NCI-H1694 treated with DMSO at 0.1 percent for 48 hours (cell line): Measurements from ENCODE around the gene SAMD14.

Experiments
- DNase-seq: peaks from one replicate; lab custom pipeline; 2025; lab: John Stamatoyannopoulos, UW

The SAMD14 gene

DNA sequence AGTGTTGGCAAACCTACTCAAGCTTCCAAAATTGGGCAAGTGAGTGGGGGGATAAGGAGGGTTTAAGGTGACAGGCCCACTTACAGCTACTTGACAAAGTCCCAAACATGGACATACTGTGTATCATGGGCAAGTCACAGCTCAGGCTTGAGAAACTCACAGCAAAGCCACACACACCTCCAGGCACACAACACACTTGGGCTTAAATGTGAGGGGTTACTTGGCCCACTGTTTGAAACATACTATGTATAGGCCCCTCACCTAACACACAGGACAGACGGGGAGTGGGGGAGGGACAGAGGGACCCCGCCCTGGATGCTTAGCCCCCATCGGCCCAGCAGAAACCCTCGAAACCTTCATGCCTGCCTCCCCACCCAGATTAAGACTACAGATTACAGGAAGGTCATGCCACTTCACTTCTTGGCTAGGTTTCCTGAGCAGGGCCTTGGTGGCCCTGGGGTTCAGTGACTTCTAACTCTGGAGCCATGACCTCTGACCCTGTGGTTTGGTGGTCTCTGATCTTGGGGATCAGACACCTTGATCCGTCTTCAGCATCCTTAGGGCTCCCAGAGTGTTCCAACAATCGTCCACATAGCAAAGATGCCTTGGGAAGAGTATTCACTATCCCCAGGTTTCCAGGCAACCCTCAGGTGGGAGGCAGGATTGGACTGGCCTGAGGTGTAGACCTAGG, 2.3 kb upstream of the SAMD14 start:
- no peak for DNase-seq

DNA sequence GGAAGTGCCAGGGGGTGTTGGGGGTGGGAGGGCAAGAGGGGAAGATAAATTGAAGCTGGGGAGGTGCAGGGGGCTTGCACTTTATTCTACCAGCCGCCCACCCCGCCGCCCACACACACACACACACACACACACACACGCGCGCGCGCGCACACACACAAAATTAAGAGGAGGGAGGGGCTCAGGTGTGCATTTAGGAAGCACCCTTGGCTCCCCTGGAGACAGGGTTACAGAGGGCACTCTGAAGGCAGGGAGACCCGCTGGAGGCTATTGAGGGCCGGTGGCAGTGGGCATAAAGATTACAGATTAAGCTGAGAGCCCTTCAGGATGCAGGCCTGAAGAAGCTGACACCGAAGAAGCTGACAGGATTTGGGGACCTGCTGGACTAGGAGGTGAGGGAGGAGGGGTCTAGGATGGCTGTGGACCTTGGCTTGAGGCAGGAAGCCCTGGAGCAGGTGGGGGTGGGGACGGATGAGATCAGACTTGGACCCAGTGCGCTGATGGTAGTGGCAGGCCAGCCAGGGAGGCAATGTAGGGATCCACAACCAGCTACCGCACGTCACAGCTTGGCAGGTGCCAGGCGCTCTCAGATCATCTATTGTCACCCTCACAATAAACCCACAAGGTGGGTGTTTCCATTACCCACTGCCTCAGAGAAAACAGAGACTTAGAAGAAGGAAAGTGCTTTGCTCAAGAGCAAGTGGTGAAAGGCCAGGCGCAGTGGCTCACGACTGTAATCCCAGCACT, 772 bp upstream of the SAMD14 start:
- DNase-seq = no peak

DNA sequence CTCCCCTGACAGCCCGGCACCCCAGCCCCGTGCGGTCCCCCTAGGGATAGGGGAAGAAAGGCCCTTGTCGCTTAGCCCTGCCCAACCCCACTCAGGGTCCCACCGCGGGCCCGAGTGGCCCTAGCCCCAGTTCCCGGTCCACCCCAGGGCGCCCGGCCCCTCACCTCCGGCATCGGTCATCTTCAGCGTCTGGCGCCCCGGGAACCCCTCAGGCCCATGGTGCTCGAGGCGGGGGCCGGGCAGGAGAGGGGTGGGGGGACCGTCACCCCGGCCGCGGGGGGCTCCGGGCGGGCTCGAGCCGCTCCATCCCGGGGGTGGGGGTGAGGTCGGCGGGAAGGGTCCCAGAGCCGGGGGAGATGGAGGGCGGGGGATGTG, 620 bp downstream of the SAMD14 start:
- DNase-seq = no peak

DNA sequence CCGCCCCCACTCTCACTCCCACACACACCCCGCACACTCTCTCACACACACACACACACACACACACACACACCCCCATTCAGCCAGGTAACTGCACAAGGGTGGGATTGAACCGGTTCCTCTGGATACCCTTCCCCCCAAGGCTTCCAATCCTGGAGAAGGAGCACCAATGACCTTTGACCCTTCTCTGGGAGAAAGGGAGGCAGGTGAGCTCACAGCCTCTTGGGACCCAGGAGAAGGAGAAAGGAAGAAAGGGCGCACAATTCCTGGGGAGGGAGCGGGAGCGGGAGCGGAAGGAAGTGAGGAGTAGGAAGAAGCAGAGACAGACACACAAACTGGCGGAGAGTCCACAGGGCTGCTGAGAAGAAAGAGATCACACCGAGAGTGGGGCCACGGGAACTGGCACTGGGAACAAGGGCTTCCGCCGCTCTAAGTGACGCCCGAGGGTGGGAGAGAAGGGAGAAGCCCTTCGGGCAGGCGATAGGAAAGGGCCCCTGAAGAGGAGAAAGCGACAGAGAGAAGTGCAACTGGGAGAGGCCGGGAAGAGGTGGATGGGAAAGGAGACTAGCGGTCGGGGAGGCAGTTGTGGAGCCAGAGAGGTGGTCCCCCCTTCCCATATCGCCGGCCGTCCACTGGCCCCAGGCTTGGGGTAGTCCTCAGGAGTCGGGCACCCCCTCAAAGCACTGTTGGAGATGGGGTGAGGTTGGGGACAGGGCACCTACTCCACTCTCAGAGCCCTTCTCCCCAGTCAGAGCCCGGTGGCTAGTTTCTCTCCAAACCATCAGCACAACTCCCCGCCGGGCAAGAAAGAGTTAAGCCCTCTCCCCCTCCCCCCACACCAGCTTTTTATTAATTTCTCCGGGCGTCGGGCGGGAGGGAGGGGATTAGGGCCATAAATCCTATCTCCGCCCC, 1.3 kb downstream of the SAMD14 start:
- no peak for DNase-seq

DNA sequence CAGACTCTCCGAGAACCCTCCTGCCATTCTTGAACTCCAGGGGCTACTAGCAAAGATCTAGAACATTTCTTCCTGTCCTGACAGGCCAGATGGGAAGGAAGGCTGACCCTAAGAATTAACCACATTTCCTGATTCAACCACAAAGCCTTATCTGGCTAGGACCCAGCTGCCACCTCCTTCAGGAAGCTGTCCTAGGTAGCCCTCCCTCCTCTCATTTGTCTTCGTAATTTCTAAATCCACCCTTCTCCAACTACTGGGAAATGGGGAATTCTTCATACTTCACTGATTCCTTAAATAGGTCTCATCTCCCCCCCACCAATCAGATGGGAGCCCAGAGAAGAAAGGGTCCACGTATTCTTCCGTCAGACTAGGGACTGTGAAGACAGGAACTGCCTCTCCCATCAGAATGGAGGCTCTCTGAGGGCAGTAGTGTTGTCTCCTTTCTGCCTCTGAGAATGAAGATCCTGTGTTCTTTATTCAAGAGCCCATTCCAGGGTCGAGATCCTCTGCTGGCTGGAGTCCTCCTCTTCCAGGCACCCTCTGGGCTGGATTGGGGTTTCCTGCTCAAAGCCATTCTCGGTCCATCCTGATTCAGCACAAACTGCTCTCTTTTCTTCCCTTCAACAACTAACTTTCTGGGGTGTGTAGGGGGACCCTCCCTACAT, 2.1 kb downstream of the SAMD14 start:
- DNase-seq = no peak

DNA sequence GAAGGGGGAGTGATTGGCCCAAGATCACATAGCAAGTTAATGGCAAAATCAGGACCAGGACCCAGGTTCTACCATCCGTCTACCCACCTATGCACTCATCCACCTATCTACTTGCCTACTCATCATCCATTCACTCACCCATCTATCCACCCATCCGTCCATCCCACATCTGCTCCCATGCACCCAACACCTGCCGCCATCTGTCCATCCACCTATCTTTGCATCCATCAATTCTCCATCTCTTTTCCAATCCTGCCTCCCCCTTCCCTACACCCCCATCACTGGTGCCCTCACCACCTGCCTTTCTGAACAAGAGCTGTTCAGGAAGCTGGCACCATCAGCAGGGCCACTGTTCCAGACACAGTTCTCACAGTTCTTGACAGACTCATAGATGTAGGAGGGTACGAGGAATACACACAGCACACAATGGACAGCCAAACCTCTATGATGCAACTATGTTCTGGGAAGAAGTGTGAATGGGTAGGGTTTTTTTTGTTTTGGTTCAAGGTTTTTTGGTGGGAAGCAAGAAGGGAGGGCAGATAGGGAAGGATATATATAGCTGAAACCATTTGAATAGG, 4.5 kb downstream of the SAMD14 start:
- DNase-seq = no peak

DNA sequence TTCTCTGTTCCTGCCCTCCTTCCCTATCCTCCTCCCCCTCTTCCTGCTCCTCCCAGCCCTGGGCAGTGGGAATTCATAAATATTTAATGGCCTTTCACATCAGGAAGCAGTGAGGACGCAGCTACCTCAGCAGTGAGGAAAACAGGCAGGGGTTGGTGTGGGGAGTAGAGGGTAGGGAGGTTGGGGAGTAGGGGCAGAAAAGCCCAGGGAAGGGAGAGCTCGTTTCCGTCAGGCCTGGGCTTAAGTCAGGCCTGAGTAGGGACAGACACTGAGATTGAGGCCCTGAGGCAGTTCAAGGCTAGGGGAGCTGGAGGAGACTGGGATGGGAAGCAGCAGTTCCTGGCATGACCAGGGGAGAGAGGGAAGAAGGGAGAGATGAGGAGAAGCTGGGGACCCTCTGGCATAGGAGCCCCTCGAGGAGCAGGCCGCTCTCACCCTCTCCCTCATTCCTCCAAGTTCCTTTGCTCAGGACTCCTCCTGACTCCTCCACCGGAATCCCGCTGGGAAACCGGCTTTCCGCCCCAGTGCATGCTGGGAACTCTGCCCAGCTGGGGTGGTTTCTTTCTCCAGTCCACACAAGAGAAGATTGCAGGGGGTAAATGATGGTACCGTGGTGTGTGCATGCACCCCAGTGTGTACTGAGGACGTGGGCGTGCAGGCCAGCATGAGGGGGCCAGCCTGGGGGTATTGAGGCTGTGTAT, 6.2 kb downstream of the SAMD14 start:
- no peak for DNase-seq

DNA sequence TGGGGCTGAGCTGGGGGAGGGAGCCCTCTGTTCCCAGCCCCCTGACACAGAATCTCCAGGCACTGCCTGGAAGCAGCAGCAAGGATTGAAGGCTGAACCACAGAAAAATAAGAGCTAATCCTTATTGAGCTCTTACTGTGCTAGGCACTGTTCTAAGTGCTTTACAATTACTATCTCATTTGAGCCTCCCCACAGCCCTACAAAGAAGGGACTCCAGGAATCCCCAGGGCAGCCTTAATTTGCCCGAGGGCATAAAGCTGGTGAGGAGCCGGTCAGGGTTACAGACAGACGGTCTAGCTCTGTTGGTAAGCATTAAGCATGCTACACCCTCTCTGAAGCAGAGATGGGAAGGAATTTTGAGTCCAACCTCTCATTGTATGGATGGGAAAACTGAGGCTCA, 7.0 kb downstream of the SAMD14 start:
- no peak for DNase-seq

DNA sequence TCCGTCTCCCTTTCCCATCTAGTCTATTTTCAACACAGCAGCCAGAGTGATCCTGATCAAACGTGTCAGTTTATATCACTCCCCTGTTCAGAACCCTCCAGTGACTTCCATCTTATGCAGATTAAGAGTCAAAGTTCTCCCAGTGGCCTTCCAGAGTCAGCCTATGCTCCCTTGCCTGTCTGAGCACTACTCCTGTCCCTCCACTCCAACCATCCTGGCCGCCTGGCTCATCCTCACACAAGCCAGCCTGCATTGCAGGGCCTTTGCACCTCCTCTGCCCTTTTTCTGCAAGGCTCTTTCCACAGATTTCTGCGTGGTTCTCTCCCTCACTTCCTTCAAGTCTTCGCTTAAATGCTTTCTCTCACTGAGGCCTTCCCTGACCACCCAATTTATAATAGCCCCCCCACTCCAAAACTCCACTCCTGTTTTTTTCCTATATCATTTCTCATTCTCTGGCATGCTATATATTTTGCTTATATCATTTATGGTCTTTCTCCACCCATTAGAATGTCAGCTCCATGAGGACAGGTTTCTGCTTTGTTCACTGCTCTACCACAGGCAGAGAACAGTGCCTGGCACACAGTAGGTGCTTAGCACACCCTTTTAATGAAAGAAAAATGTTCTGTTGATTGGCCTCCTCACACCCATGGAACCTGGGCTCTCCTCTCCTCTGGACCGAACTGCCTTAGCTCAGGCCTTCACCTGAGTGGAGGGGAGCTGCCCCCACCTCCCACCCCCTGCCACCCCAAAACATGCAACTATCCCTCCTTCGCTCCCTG, 9.3 kb downstream of the SAMD14 start:
- no peak for DNase-seq

DNA sequence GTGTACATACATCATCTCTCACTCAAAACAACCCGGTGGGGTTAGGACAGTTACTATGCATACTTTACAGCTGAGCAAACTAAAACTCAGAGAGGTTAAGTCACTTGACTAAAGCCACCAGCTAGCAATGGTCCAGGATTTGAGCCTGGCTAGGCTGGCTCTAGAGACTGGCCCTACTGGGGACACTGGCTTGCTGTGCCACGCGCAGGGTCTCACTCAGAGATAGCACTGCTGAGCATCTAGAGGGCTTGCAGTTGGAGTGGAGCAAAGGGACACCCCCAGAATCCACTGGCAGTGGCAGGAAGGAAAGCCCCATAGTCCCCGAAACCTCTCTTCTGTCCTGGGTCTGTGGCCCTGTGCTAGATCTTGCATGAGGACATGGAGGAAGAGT, 11.1 kb downstream of the SAMD14 start:
- no peak for DNase-seq

DNA sequence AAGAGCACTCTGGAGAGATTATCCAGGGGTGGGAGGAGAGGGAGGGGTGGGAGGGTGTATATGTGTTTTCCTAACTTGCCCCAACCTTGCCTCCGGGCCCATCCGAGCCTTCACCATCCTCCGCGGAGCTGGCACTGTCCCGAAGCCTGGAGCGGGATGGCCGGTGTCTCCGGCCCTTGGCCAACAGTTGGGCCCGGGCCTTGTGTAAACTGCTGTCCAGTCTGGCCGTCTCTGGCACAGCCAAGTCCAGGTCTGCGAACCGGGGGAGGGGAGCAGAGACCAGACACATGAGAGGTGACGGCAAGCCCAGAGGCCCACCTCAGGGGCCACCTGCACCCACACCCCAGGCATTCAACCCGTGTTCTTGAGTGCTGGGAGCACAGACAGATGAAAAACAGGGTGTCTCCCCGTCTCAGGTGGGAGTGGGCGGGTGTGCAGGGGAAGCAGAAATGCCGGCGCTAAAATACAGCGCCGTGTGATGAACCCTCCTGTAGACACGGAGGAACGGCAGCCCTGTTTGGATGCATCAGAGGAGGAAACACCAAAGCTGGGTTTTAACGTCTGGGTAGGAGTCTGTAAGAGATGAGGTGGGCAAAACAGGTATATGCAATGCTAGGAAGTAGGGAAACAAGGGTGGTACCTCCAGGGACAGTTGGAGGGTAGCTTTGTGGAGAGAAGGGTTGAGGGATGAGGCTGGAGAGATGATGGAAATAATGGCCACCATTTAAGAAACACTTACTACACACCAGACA, 11.7 kb downstream of the SAMD14 start:
- DNase-seq = no peak

DNA sequence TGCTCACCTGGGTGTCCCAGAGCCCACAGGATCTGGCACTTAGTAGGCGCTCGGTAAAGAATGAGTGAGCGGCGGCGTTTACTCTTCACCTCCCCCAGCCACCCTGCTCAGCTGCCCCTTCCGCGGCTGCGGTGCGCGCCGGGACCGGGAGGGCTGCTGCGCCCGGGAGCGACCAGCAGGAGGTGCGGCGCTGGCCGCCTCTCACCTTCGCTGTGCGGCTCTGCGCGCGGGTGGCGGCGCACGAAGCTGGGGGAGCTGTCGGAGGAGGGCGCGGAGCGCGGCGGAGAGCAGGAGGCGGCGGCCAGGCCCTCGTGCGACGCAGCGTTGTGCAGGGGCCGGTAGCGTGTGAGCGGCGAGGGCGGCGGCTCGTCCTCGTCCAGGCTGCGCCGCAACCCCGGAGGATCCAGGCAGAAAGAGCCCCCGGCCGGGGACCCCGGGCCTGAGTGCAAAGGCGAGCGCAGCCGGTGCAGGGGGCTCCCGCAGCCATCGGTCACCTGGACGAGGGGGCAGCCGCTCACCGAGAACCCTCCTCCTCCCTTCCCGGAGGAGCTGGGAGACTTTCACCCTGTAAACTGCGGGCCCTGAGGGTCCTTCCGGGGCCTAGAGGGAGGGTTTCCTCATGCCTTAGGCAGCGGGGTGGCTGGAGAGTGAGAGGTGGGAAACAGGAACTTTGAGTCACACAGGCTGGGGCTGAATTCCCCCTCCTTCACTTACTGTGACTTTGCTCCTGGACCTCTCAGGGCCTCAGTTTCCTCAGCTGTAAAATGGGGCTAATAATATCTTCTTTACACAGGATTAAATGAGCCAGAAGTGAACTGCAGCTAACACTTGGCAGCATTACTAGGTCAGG, 12.5 kb downstream of the SAMD14 start:
- no peak for DNase-seq

DNA sequence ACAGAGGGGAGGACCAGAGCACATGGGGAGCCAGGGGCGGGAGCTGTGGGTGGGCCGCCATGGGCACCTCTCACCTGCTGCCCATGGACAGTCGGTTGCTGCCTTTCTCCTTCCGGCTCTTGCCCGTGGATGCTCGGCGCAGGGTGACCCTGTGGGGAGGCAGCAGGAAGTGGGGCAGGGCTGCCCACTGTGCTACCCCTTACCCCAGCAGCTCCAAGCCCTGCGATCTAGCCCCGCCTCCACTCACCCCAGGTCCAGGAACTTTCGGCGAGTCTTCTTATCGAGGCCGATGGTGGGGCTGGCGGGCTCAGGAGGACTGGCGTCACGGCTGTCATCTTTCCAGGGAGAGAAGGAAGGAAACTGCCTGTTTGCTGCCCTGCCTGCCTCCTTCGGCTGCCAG, 14.2 kb downstream of the SAMD14 start:
- no peak for DNase-seq

DNA sequence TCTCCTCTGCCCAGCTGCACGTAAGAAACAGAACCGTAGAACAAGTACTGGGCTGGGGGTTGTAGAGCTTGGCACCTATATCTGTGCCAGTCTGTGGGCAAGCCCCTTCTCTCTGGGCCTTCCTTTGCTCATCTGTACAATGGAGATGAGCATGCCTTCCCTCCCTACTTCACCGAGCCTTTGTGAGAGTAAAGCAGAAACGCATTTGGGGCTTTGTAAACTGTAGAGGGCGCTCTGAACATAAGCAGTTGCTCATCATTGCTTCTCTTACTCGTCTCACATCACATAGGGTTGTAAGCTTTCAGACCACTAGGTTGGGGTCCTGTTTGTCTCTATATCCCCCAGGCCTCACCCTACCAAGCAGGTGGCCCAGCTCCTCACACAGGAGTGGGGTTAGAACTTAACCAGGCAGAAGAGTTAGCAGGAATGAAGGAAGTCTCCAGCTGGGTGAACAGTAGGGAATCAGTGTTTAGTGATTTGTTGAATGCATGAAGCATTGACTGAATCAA, 15.1 kb downstream of the SAMD14 start:
- DNase-seq = peak; percentile 94

DNA sequence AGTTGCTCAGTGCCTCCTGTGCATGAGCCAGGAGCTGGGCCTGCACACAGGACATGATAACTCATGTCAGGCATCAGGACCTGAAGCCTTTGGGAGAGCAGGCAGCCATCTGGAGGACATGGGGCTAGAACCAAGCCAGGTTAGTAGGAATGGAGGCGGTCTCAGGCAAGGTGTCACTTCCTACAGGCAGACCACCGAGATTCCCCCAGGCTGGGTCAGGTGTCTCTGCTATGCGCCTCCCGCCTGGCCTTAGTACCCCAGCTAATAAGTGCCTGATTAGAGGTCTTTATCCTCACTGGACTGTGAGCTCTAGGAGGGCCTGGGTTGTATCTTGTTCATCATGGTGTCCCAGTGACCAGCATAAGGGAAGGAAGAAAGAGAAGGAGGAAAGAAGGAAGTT, 15.6 kb downstream of the SAMD14 start:
- DNase-seq = no peak

DNA sequence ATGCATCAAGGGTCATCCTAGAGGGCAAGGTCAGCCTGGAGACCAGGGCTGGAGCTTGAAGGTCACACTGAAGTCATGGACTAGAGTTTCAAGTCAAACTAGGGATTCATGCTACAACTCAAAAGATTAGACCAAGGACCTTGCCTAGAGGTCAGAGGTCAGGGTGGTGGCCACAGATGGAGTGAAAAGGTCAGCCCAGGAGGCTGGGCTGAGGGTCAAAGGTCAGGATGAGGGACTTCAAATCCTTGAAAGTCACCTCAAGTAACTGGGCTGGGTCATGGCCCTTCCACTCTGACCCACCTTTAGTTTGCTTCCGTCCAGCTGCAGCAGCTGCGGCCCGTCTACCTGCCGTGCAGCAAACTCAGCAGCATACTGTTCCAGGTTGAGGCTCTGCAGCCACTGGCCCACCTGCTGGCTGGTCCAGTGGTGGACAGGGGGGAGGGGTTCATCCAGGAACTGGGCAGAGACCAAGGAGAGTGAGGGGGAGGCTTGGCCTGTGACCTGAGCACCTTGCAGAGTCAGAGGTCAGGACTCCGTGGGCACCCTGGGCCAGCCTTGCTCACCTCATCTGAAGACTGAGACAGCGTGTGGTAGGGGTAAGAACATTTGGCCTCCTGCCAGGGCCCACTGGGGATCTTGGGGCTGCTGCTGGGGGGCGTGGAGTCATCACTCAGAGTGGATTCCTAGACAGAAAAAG, 16.2 kb downstream of the SAMD14 start:
- DNase-seq = no peak

DNA sequence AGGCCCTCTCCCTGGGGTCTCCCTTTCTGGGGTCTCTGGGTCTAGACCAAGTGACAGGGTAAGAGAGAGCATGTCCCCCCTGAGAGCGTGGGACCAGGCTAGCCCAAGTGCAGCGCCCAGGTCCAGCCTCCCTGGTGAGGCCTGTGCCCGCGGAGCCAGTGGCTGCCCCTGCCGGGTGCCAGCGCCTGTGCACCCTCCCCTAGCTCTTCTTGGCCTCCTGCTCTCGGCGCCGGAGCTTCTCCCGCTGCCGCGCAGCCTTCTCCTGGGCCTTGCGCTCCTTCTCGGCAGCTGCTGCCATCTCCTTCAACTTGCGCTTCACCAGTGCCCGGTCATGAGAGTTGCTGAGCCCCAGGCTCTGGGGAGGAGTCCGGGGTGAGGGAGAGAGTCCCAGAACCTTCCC, 17.3 kb downstream of the SAMD14 start:
- no peak for DNase-seq
